Fibroblast of pulmonary artery (primary cell): ENCODE results near the gene EML6.
"Not testable (repeated sequence)": the region's sequence is repeated elsewhere in the genome, so short reads cannot be mapped to it uniquely, and the experiment has no call there.

ENCODE experiments used
- DNase-seq: peaks from one replicate; pipeline ENCODE4 v3.0.0-alpha.2; 2010; ENCODE audit warnings: low read depth
- H3K4me3 ChIP-seq: replicated peaks from 2 replicates; pipeline ENCODE4 v1.5.1; 2011; ENCODE audit warnings: low read depth, mild to moderate bottlenecking, control low read depth, low read length, moderate library complexity
- CTCF ChIP-seq: IDR thresholded peaks from 2 replicates; pipeline ENCODE4 v1.5.1; 2011; ENCODE audit warnings: mild to moderate bottlenecking, control low read depth, low read length, inconsistent platforms; ENCODE audit errors: missing control alignments

Gene EML6

GRCh38 chr2:54839461-54840255 is 116.2 kb downstream of the EML6 start:
- DNase-seq = no peak
- TF ChIP-seq CTCF = no peak
- no peak overlapping the region for H3K4me3 ChIP-seq

GRCh38 chr2:54840559-54841468 is 117.4 kb downstream of the EML6 start:
- TF ChIP-seq CTCF = no peak
- DNase-seq = peak; percentile 15

GRCh38 chr2:54841500-54841899 is 118.0 kb downstream of the EML6 start:
- DNase-seq, H3K4me3 ChIP-seq: not testable (repeated sequence)

More at GRCh38 chr2:54840559-54841468, 117.4 kb downstream of the EML6 start:
- H3K4me3 ChIP-seq = no peak overlapping the region

- no peak for TF ChIP-seq CTCF
- no peak for DNase-seq
- H3K4me3 ChIP-seq = no peak overlapping the region
These were observed 121.6 kb downstream of the EML6 start for GRCh38 chr2:54845094-54845493.

- H3K4me3 ChIP-seq = no peak overlapping the region
- DNase-seq = no peak
- no peak for TF ChIP-seq CTCF
These were observed 122.1 kb downstream of the EML6 start for GRCh38 chr2:54845514-54845913.

GRCh38 chr2:54850171-54851122 is 127.0 kb downstream of the EML6 start:
- TF ChIP-seq CTCF = no peak
- no peak overlapping the region for H3K4me3 ChIP-seq
- no peak for DNase-seq
